Osteocyte (in vitro differentiated cells): ENCODE measurements around the gene PTPRN. TPM values are rescaled to one million over a fixed set of nuclear protein-coding genes. Genes with fewer than 3 reads are reported as not detected.
A peak's percentile ranks its signal among the peaks of the same experiment; 100 is the strongest.

Experiments used
- DNase-seq: peaks from one replicate; pipeline ENCODE4 v3.0.0; 2021; ENCODE audit warnings: mixed read lengths; ENCODE audit not compliant: unreplicated experiment; ENCODE audit errors: extremely low spot score
- H3K27ac Mint-ChIP-seq: one replicate; pipeline ENCODE4 v1.8.0; 2021; ENCODE audit warnings: mild to moderate bottlenecking, mixed read lengths; ENCODE audit not compliant: unreplicated experiment
- H3K27me3 Mint-ChIP-seq: one replicate; pipeline ENCODE4 v1.8.0; 2021; ENCODE audit warnings: mixed read lengths; ENCODE audit not compliant: unreplicated experiment
- H3K36me3 Mint-ChIP-seq: one replicate; pipeline ENCODE4 v1.8.0; 2021; ENCODE audit warnings: mixed read lengths; ENCODE audit not compliant: unreplicated experiment
- H3K4me1 Mint-ChIP-seq: one replicate; pipeline ENCODE4 v1.8.0; 2021; ENCODE audit warnings: mixed read lengths; ENCODE audit not compliant: unreplicated experiment
- H3K4me3 Mint-ChIP-seq: one replicate; pipeline ENCODE4 v1.8.0; 2021; ENCODE audit warnings: mild to moderate bottlenecking, moderate library complexity, mixed read lengths; ENCODE audit not compliant: unreplicated experiment
- H3K9me3 Mint-ChIP-seq: one replicate; pipeline ENCODE4 v1.8.0; 2021; ENCODE audit warnings: mixed read lengths; ENCODE audit not compliant: unreplicated experiment
- total RNA-seq: library from RNA; stranded (reverse); gene quantifications from 2 replicates; pipeline ENCODE4 v1.2.1, GENCODE V29; 2021
- TF ChIP-seq, protein P1 (sequence below): fragments of 200-600 bp; sonication (generic); IDR thresholded peaks from 2 replicates; pipeline ENCODE4 v1.5.0; 2021; ENCODE audit warnings: antibody characterized with exemption, mild to moderate bottlenecking, moderate library complexity

PTPRN gene
- total RNA-seq, 1 donor from 2014 or later: 0.24 TPM

DNA sequence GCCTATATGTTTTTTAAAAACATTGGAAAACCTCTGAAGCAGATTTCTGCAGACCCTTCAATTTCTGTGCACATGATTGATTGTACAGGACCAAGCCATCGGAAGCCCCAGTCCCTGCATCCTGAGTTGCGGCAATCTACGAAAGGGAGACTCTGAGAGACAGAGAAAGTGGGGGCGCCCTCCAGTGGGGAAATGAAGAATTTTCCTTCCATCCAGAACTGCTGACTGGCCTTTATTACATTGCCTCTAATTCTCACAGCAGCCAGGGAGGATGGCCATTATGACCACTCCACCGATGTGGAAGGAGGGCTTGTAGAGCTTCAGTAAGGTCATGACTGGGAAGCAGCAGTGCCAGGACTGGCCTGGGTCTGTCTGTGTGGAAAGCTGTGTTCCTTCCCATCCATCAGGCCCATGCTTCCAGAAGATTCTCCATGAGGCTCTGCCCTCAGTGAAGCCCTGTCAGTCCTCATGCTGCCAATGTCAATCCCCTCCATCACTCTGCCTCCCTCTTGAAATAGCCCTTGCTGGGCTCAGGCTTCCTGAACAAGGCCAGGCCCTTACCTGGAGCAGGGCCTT, 43.3 kb upstream of the PTPRN start:
- TF ChIP-seq, protein P1, sequence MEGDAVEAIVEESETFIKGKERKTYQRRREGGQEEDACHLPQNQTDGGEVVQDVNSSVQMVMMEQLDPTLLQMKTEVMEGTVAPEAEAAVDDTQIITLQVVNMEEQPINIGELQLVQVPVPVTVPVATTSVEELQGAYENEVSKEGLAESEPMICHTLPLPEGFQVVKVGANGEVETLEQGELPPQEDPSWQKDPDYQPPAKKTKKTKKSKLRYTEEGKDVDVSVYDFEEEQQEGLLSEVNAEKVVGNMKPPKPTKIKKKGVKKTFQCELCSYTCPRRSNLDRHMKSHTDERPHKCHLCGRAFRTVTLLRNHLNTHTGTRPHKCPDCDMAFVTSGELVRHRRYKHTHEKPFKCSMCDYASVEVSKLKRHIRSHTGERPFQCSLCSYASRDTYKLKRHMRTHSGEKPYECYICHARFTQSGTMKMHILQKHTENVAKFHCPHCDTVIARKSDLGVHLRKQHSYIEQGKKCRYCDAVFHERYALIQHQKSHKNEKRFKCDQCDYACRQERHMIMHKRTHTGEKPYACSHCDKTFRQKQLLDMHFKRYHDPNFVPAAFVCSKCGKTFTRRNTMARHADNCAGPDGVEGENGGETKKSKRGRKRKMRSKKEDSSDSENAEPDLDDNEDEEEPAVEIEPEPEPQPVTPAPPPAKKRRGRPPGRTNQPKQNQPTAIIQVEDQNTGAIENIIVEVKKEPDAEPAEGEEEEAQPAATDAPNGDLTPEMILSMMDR: peak; percentile 59
- H3K27me3 Mint-ChIP-seq: peaks cover 38% of the 10 kb centered on the region
- H3K4me3 Mint-ChIP-seq: no peak overlapping the region
- no peaks in the 10 kb centered on the region for H3K36me3 Mint-ChIP-seq
- no peaks in the 10 kb centered on the region for H3K9me3 Mint-ChIP-seq
- H3K27ac Mint-ChIP-seq: no peak overlapping the region
- no peak for DNase-seq
- peaks cover 3% of the 10 kb centered on the region for H3K4me1 Mint-ChIP-seq

DNA sequence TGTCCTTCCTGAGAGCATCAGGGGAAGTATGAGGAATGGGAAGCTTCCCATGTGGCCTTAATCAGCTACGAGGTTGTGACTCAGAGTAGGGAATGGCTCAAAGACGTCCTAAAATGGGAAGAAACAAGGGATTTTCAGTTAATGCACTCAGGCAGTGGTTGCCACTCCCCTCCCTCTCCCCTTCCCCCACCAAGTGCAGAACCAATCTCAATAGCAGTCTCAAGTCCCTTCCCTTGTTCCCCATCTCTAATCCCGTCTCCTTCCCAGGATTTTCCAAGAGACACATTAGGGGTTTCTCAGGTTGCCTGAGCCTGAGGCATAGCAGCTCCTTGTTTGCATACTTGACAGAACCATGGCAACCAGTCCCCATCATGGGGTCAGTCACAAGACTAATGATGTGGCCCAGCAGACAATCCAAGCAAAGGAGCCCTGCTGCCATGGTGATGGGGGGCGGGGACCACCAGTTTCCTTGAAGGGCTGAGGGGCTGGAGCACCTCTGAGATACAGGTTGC, 41.6 kb upstream of the PTPRN start:
- Mint-ChIP-seq H3K36me3 (no peaks in the 10 kb centered on the region), H3K4me1 (peaks cover 3% of the 10 kb centered on the region), H3K27me3 (peaks cover 39% of the 10 kb centered on the region), H3K4me3 (no peak overlapping the region), H3K27ac (no peak overlapping the region), H3K9me3 (no peaks in the 10 kb centered on the region)
- DNase-seq: no peak
- TF ChIP-seq, protein P1: no peak

DNA sequence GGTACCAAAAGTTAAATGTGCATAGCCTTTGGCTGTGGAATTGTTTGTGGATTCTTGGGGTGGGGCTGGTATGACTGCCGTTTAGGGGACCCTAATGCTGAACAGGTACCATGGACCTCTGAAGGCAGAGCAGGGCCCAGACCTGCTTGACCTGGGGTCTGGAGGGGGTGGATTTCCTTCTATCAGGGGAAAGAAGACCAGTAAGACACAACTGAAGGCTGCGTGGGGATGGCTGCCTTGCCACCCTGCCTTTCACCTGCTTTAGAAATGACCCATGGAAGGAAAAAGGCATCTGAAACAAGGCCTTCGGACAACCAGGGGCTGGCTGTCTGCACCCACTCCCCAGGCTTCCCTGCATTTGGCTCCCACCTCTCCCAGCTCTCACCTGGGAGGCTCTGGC, 41.0 kb upstream of the PTPRN start:
- peaks cover 39% of the 10 kb centered on the region for H3K27me3 Mint-ChIP-seq
- H3K4me1 Mint-ChIP-seq: peaks cover 4% of the 10 kb centered on the region
- TF ChIP-seq, protein P1: no peak
- no peaks in the 10 kb centered on the region for H3K9me3 Mint-ChIP-seq
- no peak overlapping the region for H3K27ac Mint-ChIP-seq
- H3K4me3 Mint-ChIP-seq: no peak overlapping the region
- no peaks in the 10 kb centered on the region for H3K36me3 Mint-ChIP-seq
- DNase-seq: no peak

DNA sequence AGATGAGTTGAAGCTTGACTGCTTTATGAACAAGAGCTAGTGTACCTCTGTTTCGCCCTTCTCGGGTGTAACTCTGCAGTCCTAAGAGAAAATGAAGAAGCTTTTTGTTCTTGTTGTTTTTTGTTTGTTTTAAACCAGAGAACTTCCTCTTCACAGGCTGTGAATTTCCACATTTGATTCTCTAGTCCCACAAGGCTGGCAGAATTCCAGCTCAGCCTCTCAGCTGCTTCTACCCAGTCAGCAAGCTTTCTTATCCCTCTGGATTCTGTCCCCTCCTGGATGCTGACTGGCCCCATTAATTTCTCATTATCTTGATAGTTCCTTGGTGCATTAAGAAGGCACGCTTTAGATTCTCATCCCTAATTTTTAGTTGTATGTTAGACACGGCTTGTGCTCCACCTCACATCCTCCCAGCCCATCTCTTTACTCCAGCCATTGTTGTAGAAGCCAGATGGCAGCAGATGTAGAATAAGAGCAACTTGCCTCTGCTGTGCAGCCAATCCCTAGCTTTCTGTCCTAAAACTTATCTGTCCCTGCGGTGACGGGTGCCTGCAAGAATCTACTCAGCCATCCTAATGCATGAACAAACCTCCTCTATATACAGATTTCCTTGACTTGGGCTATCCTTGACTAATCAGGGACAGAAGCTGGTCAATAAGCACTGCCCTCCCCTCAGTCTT, 35.7 kb upstream of the PTPRN start:
- DNase-seq: no peak
- TF ChIP-seq, protein P1: no peak
- Mint-ChIP-seq H3K27ac (no peak overlapping the region), H3K36me3 (no peaks in the 10 kb centered on the region), H3K27me3 (peaks cover 39% of the 10 kb centered on the region), H3K4me3 (no peak overlapping the region), H3K9me3 (no peaks in the 10 kb centered on the region), H3K4me1 (peaks cover 10% of the 10 kb centered on the region)

DNA sequence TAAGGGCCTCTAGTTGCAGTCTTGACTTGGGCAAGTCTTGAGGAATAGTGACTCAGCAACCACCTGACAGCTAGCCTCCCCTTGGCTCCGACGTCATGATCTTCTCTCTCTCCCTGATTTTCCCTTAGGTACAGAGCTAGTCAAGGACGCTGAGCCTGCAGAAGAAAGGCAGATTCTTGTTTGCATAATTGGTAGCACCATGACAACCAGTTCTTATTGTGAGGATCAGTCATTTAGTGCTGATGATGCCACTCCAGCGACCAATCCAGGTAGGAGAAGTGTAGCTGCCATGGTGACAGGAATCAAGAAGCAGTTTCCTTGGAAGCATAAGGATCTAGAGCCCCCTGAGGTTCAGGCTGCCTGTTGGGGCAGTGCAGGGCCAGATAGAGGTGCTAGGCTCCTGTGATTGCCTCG, 26.2 kb upstream of the PTPRN start:
- H3K36me3 Mint-ChIP-seq: no peaks in the 10 kb centered on the region
- no peak overlapping the region for H3K27ac Mint-ChIP-seq

More for the DNA sequence above, 26.2 kb upstream of the PTPRN start:
- H3K4me1 Mint-ChIP-seq: no peaks in the 10 kb centered on the region
- H3K27me3 Mint-ChIP-seq: peaks cover 81% of the 10 kb centered on the region
- H3K4me3 Mint-ChIP-seq: no peak overlapping the region
- DNase-seq: no peak
- TF ChIP-seq, protein P1: no peak
- peaks cover 12% of the 10 kb centered on the region for H3K9me3 Mint-ChIP-seq
